ENCODE measurements around the gene ADGRG1.

- TF ChIP-seq CTCF (conservative IDR thresholded peaks at IDR 0.05) (peak; percentile 92), ZFX (IDR thresholded peaks at IDR 0.05) (no peak)
These were observed 28.2 kb upstream of the ADGRG1 start for GRCh38 chr16:57600048-57600835.
